GM19467 (cell line): Measurements from ENCODE around the gene SH2D2A.

Experiments used
- ATAC-seq: cut with Tn5 transposase; IDR thresholded peaks from one replicate; pipeline ENCODE4 v1.9.1; 2021; ENCODE audit warnings: mild to moderate bottlenecking, moderate library complexity; ENCODE audit not compliant: unreplicated experiment

Gene SH2D2A

GRCh38 chr1:156828400-156829124 lies 11.9 kb upstream of the SH2D2A start:
- no peak for ATAC-seq

- no peak for ATAC-seq
Measured at GRCh38 chr1:156826630-156827029, 10.0 kb upstream of the SH2D2A start.

DNA sequence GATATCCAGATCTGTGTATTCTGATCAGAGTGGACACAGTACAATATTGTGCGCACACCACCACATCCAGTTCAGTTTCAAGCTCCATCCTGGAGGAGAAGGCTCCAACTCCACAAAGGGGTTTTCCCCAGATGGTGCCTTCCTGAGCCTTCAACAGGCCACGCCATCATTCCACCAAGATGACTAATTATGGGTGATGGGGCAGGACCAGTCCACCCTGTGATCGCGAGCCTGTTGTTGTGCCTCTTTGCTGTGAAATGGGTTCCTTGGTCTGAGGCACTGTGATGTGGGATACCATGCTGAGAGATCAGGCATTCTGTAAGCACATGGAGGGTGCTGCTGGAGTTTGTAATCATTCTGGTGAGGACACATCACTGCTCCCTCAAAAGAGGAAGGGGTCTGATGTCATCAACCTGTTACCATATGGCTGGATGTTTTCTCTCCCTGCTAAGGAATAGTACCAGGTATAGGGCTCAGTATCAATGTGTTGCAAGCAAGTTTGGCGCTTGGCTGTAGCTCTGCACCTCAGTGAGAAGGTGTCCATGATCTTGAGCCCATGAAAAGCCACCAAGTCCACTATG lies 6.7 kb upstream of the SH2D2A start:
- ATAC-seq = no peak

DNA sequence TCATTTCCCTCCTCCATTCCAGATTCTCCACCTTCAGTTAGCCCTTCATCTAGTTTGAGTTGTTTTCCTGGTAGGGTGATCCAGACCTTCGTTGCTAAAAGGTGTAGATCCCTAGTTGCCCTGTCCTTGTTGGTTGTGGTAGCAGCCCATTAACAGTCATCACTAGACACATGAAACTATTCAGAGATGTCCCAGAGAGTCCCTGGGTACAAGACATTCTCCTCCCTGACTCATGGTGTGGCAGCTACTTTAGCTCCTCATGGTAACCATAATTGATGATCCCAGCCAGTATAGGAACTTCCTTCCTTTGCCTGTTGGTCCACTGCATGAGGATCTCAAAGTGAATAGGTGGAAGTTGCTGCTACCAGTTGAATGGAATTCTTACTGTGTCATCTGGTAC lies 6.0 kb upstream of the SH2D2A start:
- no peak for ATAC-seq

DNA sequence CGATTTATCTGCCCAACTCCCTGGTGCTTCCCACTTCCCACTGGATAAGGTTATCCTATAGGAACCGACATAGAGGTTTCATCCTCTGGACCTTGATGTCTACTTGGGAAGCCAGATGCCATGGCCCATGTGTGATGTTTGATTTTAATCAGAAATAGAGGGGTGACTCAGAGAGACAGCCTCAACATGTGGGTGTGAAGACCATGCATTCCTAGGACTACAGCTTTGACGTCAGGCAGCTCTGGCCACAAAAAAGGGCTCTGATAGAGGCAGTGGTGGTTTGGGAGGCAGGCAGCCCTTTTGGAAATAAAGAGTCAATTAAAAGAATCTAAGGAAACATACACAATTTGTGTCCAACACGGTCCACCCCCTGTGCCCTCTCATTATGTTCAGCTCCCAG lies 5.2 kb upstream of the SH2D2A start:
- ATAC-seq = no peak

GRCh38 chr1:156815961-156816422 lies 656 bp downstream of the SH2D2A start:
- no peak for ATAC-seq

DNA sequence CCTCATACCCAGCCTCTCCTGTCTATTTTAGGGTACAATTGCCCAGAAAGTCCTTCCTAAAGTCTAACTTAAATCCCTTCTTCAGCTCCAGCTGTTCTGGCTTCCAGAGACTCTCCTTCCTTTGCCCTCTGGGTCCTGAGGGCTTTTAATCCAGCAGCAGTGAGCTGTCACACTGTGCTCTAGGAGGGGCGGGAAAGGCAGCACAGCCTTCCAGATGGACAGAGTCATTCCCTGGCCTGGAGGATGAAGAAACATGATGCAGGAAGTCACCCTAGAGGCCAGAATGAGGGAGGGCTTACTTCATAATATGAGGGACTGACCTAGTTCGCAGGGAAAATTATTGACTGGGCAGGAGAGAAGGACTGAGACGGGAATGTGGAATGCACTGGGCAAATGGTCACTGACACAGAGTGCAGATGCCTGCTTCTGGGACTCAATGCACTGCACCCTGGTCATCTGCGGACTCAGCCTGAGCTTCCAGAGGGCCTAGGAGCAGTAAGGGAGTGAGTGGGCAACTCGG lies 1.3 kb downstream of the SH2D2A start:
- no peak for ATAC-seq

GRCh38 chr1:156814571-156815260 lies 1.9 kb downstream of the SH2D2A start:
- ATAC-seq = no peak

DNA sequence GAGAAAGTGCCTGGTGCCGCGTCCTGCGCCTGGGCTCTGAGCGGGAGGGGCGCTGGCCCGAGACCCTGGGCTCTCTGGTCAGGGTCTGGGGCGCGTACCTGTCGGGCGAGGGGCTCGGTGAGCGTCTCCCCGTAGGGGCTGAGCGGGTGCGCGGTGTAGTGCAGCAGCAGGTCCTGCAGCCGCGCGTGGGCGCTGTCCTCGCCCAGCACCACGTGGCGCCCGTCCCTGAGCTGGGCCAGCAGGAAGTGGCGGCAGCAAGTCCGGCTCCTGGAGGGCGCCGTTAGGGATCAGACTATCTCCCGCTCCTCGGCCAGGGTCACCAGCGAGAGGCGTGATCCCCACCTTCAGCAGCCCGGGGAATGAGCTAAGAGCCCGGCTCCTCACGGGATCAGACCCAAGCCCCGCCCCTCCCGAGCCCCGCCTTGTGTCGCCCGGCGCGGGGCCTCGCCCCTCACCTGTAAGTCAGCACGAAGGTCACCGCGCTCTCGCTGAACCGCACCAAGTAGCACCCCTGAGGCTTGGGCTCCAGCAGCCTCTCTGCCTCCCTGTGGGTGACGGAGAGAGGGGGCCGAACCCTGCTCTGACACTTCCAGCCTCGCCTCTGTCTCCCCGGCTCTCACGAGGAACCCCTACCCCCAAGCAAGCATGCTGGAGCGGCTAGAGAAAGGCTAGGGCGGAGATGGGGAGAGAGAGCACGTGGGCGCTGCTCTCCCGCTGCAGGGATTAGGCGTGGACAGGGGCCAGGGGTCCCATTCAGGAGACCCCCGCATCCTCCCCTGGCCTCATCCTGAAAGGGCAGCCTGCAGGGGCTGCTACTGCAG lies 2.7 kb downstream of the SH2D2A start:
- no peak for ATAC-seq

DNA sequence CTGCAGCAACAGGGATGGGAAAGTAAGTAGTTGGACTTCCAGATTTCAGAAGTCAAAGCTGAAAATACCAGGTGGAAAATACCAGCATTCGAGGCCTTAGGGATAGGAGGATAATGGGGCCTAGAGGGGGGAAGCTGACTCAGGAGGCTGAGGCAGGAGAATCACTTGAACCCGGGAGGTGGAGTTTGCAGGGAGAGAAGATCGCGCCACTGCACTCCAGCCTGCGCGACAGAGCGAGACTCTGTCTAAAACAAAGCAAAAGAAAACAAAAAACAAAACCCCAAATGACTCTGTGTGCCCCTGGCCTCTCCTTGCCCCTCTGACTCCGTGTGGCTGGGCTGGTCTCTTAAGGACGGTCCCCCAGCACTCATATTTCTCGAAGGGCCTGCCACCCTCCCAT lies 3.4 kb downstream of the SH2D2A start:
- no peak for ATAC-seq

DNA sequence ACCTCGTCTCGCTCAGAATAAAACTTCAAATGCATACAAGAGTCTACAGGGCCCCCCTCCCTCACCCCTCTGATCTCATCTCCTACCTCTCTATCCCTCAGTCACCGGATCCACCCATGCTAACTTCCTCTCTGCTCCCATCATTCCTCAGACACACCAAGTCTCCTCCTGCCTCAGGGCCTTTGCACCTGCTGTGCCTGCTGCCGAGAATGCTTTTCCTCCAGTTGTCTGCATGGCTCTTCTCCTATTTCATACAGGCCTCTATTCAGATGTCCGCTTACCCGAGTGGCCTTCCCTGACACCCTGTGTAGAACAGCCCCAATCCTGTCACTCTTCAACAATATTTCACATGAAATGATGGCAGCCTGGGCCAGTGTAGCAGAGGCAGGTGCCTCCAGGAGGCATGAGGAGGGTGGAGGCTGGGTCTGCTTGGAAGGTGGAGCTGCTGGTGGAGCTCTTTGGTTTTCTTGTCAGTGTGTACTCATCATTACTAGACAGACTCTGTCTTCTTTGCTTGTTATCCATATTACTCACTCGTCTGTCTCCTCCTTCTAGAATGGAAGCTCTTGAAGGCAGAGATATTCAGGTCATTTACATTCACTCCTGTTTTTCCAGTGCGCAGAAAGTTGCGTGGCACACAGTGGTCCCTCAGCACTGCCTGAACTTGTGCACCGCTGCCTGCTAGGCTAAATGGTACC lies 4.2 kb downstream of the SH2D2A start:
- no peak for ATAC-seq

GRCh38 chr1:156811168-156811567 lies 5.5 kb downstream of the SH2D2A start:
- ATAC-seq = no peak

DNA sequence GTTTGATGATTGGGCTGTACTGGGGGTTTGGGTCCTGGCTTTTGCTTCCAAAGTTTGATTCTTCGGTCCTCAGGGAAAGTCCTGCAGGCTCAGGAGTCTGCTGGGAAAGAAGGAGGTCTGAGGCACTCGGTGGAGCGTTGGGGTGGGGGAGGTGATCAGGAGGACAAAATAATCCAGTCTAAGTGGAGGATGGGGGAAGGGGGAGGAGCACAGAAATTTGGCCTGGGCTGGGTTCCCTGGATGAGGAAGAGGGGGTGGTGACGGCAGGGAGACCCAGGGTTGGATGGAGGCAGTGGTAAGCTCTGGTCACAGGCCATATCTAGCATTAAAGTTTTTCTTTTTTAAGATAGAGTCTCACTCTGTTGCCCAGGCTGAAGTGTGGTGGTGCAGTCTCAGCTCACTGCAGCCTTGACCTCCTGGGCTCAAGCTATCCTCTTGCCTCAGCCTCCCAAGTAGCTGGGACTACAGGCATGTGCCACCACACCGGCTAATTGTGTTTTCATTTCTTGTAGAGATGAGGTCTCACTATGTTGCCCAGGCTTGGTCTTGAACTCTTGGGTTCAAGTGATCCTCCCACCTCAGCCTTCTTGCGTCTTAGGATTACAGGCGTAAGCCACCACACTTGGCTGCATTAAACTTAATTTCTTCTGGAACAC lies 6.8 kb downstream of the SH2D2A start:
- ATAC-seq = no peak

GRCh38 chr1:156809281-156809680 lies 7.4 kb downstream of the SH2D2A start:
- no peak for ATAC-seq

- ATAC-seq = no peak
Measured at GRCh38 chr1:156808186-156809030, 8.2 kb downstream of the SH2D2A start.

- no peak for ATAC-seq
Measured at GRCh38 chr1:156807627-156808026, 9.0 kb downstream of the SH2D2A start.

DNA sequence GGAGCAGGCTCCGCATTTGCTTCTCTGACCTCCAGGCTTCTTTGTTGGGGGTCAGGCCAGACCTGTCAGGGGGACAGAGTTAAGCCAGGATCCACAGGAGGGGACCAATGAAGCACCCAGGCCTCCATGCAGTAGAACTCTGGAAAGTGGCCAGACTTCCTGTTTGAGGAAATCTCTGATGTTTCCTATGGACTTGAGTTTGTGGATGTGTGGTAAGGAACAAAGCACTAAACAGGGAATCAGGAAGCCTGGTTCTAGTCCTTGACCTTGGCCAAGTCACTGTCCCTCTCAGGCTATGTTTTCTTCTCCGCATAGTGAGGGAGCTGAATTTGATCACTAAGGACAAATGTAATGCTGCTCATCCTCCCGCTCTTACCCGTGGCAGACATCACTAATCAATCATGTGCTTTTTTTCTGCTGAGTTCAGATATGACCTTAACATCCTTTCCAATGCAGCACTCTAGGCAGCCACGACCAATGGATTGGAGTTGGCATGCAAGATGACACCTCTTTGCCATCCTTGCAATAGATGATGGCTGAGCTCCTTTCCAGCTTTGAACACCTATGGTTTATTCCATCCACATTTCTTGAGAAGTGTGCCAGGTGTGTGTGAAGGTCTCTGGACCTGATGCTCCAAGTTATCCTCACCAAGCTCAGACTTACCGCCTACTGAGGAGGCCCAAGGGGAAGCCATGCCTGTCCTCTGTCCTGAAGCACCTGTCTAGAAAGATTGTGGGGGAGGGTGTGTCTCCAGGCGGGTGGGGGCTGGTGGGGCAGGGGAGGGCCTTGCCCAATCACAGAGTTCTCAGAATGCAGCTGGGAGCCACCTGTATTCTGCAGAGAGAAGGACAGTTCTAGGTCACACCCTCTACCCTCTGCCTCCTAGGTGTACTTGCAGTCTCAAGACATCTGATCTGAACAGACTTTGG lies 9.9 kb downstream of the SH2D2A start:
- no peak for ATAC-seq
